Activated B cell treated with CpG ODN at 0.5 μM for 24 hours (primary cell): ENCODE results near the gene DNAJB1. TPM values are rescaled to one million over a fixed set of nuclear protein-coding genes. Genes with fewer than 3 reads are reported as not detected.

ENCODE experiments used
- ATAC-seq: fragments of 200-7000 bp; cut with Tn5 transposase; one replicate; pipeline ENCODE4 v1.10.0; 2021; ENCODE audit warnings: low read depth, mild to moderate bottlenecking, moderate library complexity
- CTCF ChIA-PET: fragments of 350-600 bp; sonication (Branson Sonifier 250); formaldehyde crosslinking; loops from one replicate; lab custom pipeline; 2021; ENCODE audit warnings: antibody characterized with exemption; lab: Charles Lee
- POLR2A ChIA-PET: fragments of 350-600 bp; sonication (Branson Sonifier 250); formaldehyde crosslinking; loops from one replicate; lab custom pipeline; 2021; ENCODE audit warnings: antibody characterized with exemption; lab: Charles Lee
- DNase-seq: peaks from one replicate; pipeline ENCODE4 v3.0.0; 2022
- H3K27ac Mint-ChIP-seq: one replicate; pipeline ENCODE4 v1.8.0; 2020; ENCODE audit warnings: mixed read lengths
- H3K27me3 Mint-ChIP-seq: one replicate; pipeline ENCODE4 v1.8.0; 2021; ENCODE audit warnings: mixed read lengths
- H3K36me3 Mint-ChIP-seq: one replicate; pipeline ENCODE4 v1.8.0; 2021; ENCODE audit warnings: low read depth, mixed read lengths
- H3K4me1 Mint-ChIP-seq: one replicate; pipeline ENCODE4 v1.8.0; 2021; ENCODE audit warnings: mixed read lengths
- H3K4me3 Mint-ChIP-seq: one replicate; pipeline ENCODE4 v1.8.0; 2020; ENCODE audit warnings: mild to moderate bottlenecking, mixed read lengths
- H3K9me3 Mint-ChIP-seq: one replicate; pipeline ENCODE4 v1.8.0; 2020; ENCODE audit warnings: mixed read lengths
- intact Hi-C: fragments of 100-400 bp; cut with micrococcal nuclease; formaldehyde crosslinking; loops from one replicate; pipeline ENCODE4 v1.15.1; 2024
- total RNA-seq: library from RNA; stranded (reverse); gene quantifications from 2 replicates; pipeline ENCODE4 v1.2.3, GENCODE V29; 2022
- TF ChIP-seq, protein P1 (sequence below): fragments of 200-600 bp; IDR thresholded peaks from one replicate; pipeline ENCODE4 v1.8.0; 2022; ENCODE audit warnings: antibody characterized with exemption, mild to moderate bottlenecking

The DNAJB1 gene
- total RNA-seq, 1 donor from 2014 or later = 56.1 TPM

DNA sequence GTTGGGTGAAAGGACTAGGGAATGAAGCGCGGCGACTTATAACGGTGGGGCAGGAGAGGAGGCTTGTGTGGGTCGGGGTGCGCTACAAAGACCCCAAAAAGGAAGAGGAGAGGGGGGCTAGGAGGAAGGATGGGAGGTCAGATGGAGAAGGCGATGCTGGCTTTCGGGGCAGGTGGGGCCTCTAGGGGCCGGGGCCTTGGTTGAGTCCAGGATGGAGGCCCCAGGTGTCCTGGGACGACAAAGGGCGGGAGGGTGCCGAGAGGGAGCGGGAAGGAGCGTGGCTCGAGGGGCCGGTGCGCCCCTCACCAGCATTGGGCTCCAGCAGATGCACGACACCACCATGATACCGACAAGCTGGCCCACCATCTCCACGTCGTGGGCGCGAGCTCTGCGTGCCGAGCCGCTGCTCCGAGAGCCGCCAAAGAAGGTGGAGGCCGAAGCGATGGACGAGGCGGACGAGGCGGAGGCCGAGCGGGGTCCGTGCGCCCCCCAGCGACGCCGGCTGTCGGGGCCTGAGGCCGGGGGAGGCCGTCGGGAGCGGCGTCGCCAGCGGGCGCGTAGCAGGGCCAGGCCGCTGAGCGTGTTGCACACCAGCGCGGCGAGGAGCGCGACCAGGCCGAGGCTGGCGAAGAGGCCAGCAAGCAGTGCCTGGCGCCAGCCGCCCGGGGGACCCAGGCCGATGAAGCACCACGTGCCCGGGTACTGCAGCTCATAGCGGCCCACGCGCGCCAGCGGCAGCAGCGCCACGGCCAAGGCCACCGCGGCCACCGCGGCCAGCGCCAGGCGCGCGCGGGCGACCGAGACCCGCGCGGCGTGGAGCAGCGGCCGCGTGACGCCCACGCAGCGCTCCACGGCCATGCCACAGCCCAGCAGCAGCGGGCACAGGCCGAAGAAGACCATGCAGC lies 44.9 kb downstream of the DNAJB1 start:
- intact Hi-C loops = loop anchor here (10.0 kb wide), 1 partner anchor 399 kb away; the partner anchor contains the start of gene MISP3
- CTCF ChIA-PET = interaction anchor here (0.8 to 2.0 kb wide), 6 partner anchors 41 to 338 kb away, joined by 3 to 7 read pairs (median 4); partner anchors contain the start of gene PKN1
- POLR2A ChIA-PET = no interaction called here
- DNase-seq (no peak), ATAC-seq (no peak)
- Mint-ChIP-seq H3K27ac (no peak overlapping the region), H3K27me3 (peaks cover 28% of the 10 kb centered on the region), H3K4me3 (peak overlapping the region; percentile 44), H3K36me3 (peaks cover 31% of the 10 kb centered on the region), H3K9me3 (no peaks in the 10 kb centered on the region), H3K4me1 (peaks cover 25% of the 10 kb centered on the region)
- TF ChIP-seq, protein P1, sequence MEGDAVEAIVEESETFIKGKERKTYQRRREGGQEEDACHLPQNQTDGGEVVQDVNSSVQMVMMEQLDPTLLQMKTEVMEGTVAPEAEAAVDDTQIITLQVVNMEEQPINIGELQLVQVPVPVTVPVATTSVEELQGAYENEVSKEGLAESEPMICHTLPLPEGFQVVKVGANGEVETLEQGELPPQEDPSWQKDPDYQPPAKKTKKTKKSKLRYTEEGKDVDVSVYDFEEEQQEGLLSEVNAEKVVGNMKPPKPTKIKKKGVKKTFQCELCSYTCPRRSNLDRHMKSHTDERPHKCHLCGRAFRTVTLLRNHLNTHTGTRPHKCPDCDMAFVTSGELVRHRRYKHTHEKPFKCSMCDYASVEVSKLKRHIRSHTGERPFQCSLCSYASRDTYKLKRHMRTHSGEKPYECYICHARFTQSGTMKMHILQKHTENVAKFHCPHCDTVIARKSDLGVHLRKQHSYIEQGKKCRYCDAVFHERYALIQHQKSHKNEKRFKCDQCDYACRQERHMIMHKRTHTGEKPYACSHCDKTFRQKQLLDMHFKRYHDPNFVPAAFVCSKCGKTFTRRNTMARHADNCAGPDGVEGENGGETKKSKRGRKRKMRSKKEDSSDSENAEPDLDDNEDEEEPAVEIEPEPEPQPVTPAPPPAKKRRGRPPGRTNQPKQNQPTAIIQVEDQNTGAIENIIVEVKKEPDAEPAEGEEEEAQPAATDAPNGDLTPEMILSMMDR = no peak

GRCh38 chr19:14472202-14472938 lies 45.8 kb downstream of the DNAJB1 start:
- TF ChIP-seq, protein P1 = peak; percentile 92
- ChIA-PET CTCF (interaction anchor here (0.6 to 2.0 kb wide), 10 partner anchors 32 to 337 kb away, joined by 3 to 7 read pairs (median 3); partner anchors contain the start of genes ASF1B and PKN1), POLR2A (interaction anchor here (0.6 to 1.0 kb wide), 2 partner anchors 110 to 458 kb away, joined by 6 to 9 read pairs; no protein-coding TSS in a partner anchor)
- intact Hi-C loops = loop anchor here (1.0 to 10.0 kb wide), 6 partner anchors 40 to 592 kb away; partner anchors contain the start of gene MISP3
- no peak overlapping the region for H3K27ac Mint-ChIP-seq
- peaks cover 38% of the 10 kb centered on the region for H3K36me3 Mint-ChIP-seq
- no peaks in the 10 kb centered on the region for H3K9me3 Mint-ChIP-seq
- DNase-seq (peak; percentile 87), ATAC-seq (peak; percentile 83)
- peaks cover 25% of the 10 kb centered on the region for H3K4me1 Mint-ChIP-seq
- peak overlapping the region; percentile 24 for H3K4me3 Mint-ChIP-seq
- peaks cover 28% of the 10 kb centered on the region for H3K27me3 Mint-ChIP-seq

GRCh38 chr19:14471436-14472187 lies 46.6 kb downstream of the DNAJB1 start:
- intact Hi-C loops = loop anchor here (1.0 to 10.0 kb wide), 6 partner anchors 39 to 591 kb away; partner anchors contain the start of gene MISP3
- H3K27me3 Mint-ChIP-seq = peaks cover 27% of the 10 kb centered on the region
- no peak for DNase-seq
- H3K9me3 Mint-ChIP-seq = no peaks in the 10 kb centered on the region
- H3K27ac Mint-ChIP-seq = no peak overlapping the region
- TF ChIP-seq, protein P1 = no peak
- ChIA-PET CTCF (interaction anchor here (0.6 to 2.0 kb wide), 6 partner anchors 33 to 335 kb away, joined by 3 to 7 read pairs (median 3); partner anchors contain the start of genes ASF1B and PKN1), POLR2A (interaction anchor here (0.6 to 1.0 kb wide), 2 partner anchors 110 to 457 kb away, joined by 6 to 9 read pairs; no protein-coding TSS in a partner anchor)
- no peak overlapping the region for H3K4me3 Mint-ChIP-seq
- peaks cover 45% of the 10 kb centered on the region for H3K36me3 Mint-ChIP-seq
- peaks cover 25% of the 10 kb centered on the region for H3K4me1 Mint-ChIP-seq
- ATAC-seq = no peak

- POLR2A ChIA-PET = interaction anchor here (0.6 kb wide), 1 partner anchor 38 kb away, joined by 7 read pairs; no protein-coding TSS in a partner anchor
- ATAC-seq (no peak), DNase-seq (no peak)
- intact Hi-C loops = loop anchor here (10.0 kb wide), 1 partner anchor 395 kb away; the partner anchor contains the start of gene MISP3
- TF ChIP-seq, protein P1 = no peak
- Mint-ChIP-seq H3K9me3 (no peaks in the 10 kb centered on the region), H3K4me3 (no peak overlapping the region), H3K27ac (no peak overlapping the region), H3K27me3 (peaks cover 16% of the 10 kb centered on the region), H3K4me1 (peaks cover 22% of the 10 kb centered on the region), H3K36me3 (peaks cover 50% of the 10 kb centered on the region)
- CTCF ChIA-PET = no interaction called here
These were observed 47.9 kb downstream of the DNAJB1 start for GRCh38 chr19:14470031-14470876.
